IgD-negative memory B cell (primary cell): Measurements from ENCODE around the gene KCNIP1. TPM values are rescaled to one million over a fixed set of nuclear protein-coding genes. Genes with fewer than 3 reads are reported as not detected.

Source experiments
- H3K27ac Mint-ChIP-seq, 3 donors: one replicate each; pipeline ENCODE4 v1.8.0; 2020 to 2022; ENCODE audit warnings: mild to moderate bottlenecking in 3 of 3, mixed read lengths in 3 of 3, moderate library complexity in 1 of 3
- H3K27me3 Mint-ChIP-seq: one replicate; pipeline ENCODE4 v1.8.0; 2021; ENCODE audit warnings: mixed read lengths
- H3K36me3 Mint-ChIP-seq: one replicate; pipeline ENCODE4 v1.8.0; 2020; ENCODE audit warnings: mild to moderate bottlenecking, mixed read lengths
- H3K4me1 Mint-ChIP-seq, 3 donors: one replicate each; pipeline ENCODE4 v1.8.0; 2020 to 2022; ENCODE audit warnings: mixed read lengths in 3 of 3, mild to moderate bottlenecking in 1 of 3
- H3K4me3 Mint-ChIP-seq, 4 donors: one replicate each; pipeline ENCODE4 v1.8.0; 2020 to 2022; ENCODE audit warnings: mild to moderate bottlenecking in 4 of 4, mixed read lengths in 4 of 4, moderate library complexity in 3 of 4
- H3K9me3 Mint-ChIP-seq, 3 donors: one replicate each; pipeline ENCODE4 v1.8.0; 2020 to 2021; ENCODE audit warnings: mixed read lengths in 3 of 3, mild to moderate bottlenecking in 1 of 3
- polyA plus RNA-seq: library from polyadenylated mRNA; unstranded; fragments of 300-500 nt; fragmentation: Illumina TruSeq; gene quantifications from one replicate; pipeline ENCODE4 v1.2.3, GENCODE V29; 2021

The KCNIP1 gene
- polyA plus RNA-seq, 1 donor from 2014 or later, result not detected

DNA sequence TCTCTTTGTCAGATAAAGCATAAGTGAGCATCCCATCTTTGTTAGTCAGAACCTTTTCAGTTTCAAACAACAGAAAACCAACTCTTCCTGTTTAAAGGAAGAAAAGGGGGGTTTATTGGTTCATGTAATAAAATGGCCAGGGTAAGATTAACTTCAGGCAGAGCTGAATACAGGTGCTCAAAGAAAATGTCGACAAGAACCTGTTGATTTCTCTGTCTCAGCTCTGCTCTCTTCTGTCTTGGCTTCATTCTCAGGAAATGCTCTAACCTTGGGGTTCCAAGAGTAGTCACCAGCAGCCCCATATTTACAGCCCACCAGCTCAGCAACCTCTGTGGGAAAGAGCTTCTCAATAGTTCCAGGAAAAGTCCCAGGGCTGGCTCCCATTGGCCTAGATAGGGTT lies 25.2 kb downstream of the KCNIP1 start:
- H3K9me3 Mint-ChIP-seq, result no peaks in the 10 kb centered on the region
- H3K27ac Mint-ChIP-seq, result no peak overlapping the region
- no peaks in the 10 kb centered on the region for H3K4me1 Mint-ChIP-seq
- H3K36me3 Mint-ChIP-seq, result no peaks in the 10 kb centered on the region
- H3K27me3 Mint-ChIP-seq, result peaks cover 7% of the 10 kb centered on the region
- no peak overlapping the region for H3K4me3 Mint-ChIP-seq

GRCh38 chr5:170532935-170533334 lies 29.1 kb downstream of the KCNIP1 start:
- H3K27me3 Mint-ChIP-seq, result peaks cover 11% of the 10 kb centered on the region
- no peak overlapping the region for H3K4me3 Mint-ChIP-seq
- no peaks in the 10 kb centered on the region for H3K36me3 Mint-ChIP-seq
- no peaks in the 10 kb centered on the region for H3K9me3 Mint-ChIP-seq
- no peak overlapping the region for H3K27ac Mint-ChIP-seq
- peaks cover 0 to 3% (median 0%) of the 10 kb centered on the region in 3 donors for H3K4me1 Mint-ChIP-seq

DNA sequence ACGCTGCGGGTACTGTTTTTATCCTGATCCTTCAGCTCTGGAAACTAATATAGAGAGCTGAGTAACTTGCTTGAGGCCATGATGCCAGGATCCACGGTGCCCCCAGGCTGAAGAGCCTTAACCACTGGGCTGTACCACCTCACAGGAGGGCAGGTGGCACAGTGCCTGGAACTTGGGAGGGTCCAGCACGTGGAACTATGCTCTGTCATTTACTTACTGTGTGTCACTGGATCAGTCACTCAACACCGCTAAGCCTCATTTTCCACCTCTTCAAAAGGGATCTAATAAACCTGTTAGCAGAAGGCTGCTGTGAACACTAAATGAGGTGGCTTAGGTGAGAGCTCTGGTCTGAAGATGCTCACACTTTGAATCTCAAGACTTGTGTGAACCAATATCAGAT lies 29.6 kb downstream of the KCNIP1 start:
- H3K27ac Mint-ChIP-seq, result no peak overlapping the region
- H3K36me3 Mint-ChIP-seq, result no peaks in the 10 kb centered on the region
- peaks cover 0 to 3% (median 0%) of the 10 kb centered on the region in 3 donors for H3K4me1 Mint-ChIP-seq
- H3K9me3 Mint-ChIP-seq, result no peaks in the 10 kb centered on the region
- H3K27me3 Mint-ChIP-seq, result peaks cover 11% of the 10 kb centered on the region
- H3K4me3 Mint-ChIP-seq, result no peak overlapping the region

- no peak overlapping the region for H3K27ac Mint-ChIP-seq
Measured at GRCh38 chr5:170534177-170534576, 30.4 kb downstream of the KCNIP1 start.

DNA sequence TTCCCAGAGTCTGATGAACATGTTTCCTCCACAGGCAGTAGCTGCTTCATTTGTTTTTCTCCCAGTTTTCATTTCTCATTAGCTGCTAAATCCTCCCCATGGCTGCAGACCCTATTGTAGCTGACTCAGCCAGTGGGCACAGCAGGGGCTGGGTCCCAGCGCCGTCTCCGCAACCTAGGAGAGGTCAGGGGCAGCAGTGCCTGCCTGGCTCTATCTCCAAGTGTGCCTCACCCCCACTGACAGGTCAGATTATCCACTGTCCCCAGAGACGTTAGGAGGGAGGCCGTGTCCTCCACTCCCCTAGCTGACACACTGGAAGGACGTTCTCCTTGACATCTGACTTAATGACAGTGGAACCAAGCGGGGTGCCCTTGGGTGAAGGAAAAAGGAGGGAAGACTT lies 31.1 kb downstream of the KCNIP1 start:
- Mint-ChIP-seq H3K27me3 (peaks cover 13% of the 10 kb centered on the region), H3K36me3 (no peaks in the 10 kb centered on the region), H3K9me3 (no peaks in the 10 kb centered on the region)

More at GRCh38 chr5:170534177-170534576, 30.4 kb downstream of the KCNIP1 start:
- peaks cover 11% of the 10 kb centered on the region for H3K27me3 Mint-ChIP-seq
- no peaks in the 10 kb centered on the region for H3K9me3 Mint-ChIP-seq
- H3K4me1 Mint-ChIP-seq, result peaks cover 0 to 3% (median 1%) of the 10 kb centered on the region in 3 donors
- no peaks in the 10 kb centered on the region for H3K36me3 Mint-ChIP-seq
- H3K4me3 Mint-ChIP-seq, result no peak overlapping the region

GRCh38 chr5:170536525-170536924 lies 32.7 kb downstream of the KCNIP1 start:
- Mint-ChIP-seq H3K27me3 (peaks cover 16% of the 10 kb centered on the region), H3K36me3 (no peaks in the 10 kb centered on the region), H3K27ac (peak overlapping the region in 1 of 3 donors; percentile 74), H3K9me3 (no peaks in the 10 kb centered on the region), H3K4me1 (peaks cover 0 to 7% (median 1%) of the 10 kb centered on the region in 3 donors), H3K4me3 (no peak overlapping the region)

More for the DNA sequence above, 31.1 kb downstream of the KCNIP1 start:
- Mint-ChIP-seq H3K4me1 (peaks cover 0 to 7% (median 1%) of the 10 kb centered on the region in 3 donors), H3K27ac (no peak overlapping the region), H3K4me3 (no peak overlapping the region)

GRCh38 chr5:170537451-170538095 lies 33.8 kb downstream of the KCNIP1 start:
- no peaks in the 10 kb centered on the region for H3K36me3 Mint-ChIP-seq
- no peak overlapping the region for H3K4me3 Mint-ChIP-seq
- peaks cover 13% of the 10 kb centered on the region for H3K27me3 Mint-ChIP-seq
- H3K9me3 Mint-ChIP-seq, result no peaks in the 10 kb centered on the region
- H3K27ac Mint-ChIP-seq, result no peak overlapping the region
- H3K4me1 Mint-ChIP-seq, result peaks cover 0 to 7% (median 1%) of the 10 kb centered on the region in 3 donors

DNA sequence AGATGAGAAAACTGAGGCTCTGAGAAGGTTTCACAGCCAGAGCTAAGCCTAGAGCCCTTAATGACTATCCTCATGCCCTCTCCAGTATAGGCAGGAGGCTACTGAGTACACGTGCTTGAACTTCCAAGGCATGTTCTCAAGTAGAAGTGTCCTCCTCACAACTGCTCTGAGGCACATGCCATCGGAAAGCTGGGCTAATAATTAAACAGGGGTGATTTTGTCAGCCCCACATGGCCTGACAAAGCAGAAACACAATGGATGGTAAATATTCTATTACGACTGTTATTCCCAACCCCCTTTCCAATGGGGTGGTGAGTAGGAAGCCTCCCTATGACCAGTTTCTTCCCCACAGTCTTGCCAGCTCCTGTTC lies 34.3 kb downstream of the KCNIP1 start:
- no peak overlapping the region for H3K4me3 Mint-ChIP-seq
- H3K36me3 Mint-ChIP-seq, result no peaks in the 10 kb centered on the region
- no peak overlapping the region for H3K27ac Mint-ChIP-seq
- peaks cover 0 to 7% (median 1%) of the 10 kb centered on the region in 3 donors for H3K4me1 Mint-ChIP-seq
- peaks cover 13% of the 10 kb centered on the region for H3K27me3 Mint-ChIP-seq
- no peaks in the 10 kb centered on the region for H3K9me3 Mint-ChIP-seq

DNA sequence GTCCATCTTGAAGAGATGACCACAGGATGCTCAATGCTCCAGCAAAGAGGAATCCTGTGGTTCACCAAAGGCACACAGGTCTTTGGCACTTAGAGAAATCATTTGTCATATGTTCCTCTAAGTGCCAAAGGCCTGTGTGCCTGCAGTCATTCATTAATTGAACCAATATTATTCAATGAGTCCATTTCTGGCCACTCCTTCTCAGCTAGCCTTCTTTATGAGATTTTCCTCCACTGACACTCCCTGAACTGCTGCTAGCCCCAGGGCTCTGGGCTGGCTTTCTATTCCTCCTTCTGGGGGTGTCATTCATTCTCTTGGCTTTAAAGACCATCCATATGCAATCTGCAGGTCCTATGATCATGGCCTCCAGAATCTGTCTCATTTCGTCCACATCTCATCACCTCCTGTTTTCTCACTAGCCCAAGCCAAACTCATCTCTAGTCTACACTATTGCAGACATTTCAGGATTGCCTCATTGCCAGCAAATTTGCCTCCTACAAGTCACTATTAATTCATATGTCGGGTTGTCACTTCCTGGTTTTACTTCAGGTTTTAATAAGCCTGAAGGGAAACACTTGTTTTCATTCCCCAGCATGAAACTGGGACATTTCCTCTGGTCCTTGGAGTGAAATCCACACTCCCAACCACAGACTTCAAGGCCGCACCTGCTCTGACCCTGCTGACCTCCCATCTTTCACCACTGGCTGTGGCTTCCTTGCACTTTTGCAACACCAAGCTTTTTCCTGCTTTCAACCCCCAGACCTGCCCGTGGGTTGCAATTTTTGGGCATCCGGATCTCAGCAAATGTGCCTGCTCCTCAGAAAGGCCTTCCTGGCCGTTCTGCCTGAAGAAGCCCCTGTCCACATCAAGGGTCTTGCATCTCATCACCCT lies 35.1 kb downstream of the KCNIP1 start:
- no peak overlapping the region for H3K4me3 Mint-ChIP-seq
- H3K27ac Mint-ChIP-seq, result no peak overlapping the region
- H3K4me1 Mint-ChIP-seq, result peaks cover 0 to 7% (median 1%) of the 10 kb centered on the region in 3 donors
- peaks cover 9% of the 10 kb centered on the region for H3K27me3 Mint-ChIP-seq
- H3K36me3 Mint-ChIP-seq, result no peaks in the 10 kb centered on the region
- no peaks in the 10 kb centered on the region for H3K9me3 Mint-ChIP-seq

DNA sequence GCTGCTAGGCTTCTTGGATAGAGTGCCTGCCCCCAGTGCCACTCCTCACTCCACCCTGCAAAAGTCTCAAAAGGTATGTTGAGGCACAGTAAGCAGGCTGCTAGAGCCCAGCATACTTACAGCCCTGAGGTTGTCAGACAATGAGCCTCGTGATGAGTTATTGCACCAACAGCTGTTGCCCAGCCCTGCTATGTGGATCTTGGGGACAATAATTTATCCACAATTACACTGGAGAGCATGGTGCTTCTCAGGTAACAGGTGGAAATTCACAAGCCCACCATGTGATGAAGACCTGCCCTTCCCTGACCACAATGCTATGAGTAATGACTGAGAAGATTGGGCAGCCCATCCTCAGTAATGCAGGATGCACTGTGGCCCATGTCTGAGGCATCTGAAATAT lies 36.5 kb downstream of the KCNIP1 start:
- H3K4me3 Mint-ChIP-seq, result no peak overlapping the region
- no peak overlapping the region for H3K27ac Mint-ChIP-seq
- peaks cover 1 to 3% (median 2%) of the 10 kb centered on the region in 3 donors for H3K9me3 Mint-ChIP-seq
- H3K27me3 Mint-ChIP-seq, result peaks cover 6% of the 10 kb centered on the region
- peaks cover 0 to 5% (median 1%) of the 10 kb centered on the region in 3 donors for H3K4me1 Mint-ChIP-seq
- no peaks in the 10 kb centered on the region for H3K36me3 Mint-ChIP-seq

DNA sequence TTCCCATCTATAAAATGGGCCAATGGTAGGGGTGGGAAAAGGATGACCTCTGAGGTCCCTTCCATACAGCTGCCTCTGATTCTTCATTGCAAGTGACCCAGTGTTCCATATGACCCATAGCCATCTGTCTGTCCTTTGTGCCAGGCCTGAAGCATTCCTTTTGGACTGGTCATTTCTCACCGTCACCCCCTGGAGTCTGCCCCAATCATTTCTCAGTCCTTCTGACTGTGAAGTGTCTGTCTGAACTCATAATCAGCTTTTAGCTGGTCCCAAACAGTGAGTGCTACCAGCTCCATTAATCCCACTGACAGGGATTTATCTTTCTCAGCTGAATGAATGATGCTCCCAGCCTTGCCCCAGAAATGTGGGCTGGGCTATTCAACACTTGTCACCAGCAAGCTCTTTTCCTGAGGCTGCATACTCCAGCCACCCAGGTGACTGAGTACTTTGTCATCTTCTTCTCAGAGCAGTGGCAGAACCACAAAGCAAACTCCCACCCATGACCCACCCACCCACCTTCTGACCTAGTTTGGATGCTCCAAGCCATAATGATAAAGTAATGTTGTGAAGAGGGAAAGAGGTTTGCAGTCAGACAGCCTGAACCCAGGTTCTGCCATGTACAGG lies 37.4 kb downstream of the KCNIP1 start:
- no peak overlapping the region for H3K27ac Mint-ChIP-seq
- H3K4me3 Mint-ChIP-seq, result no peak overlapping the region
- peaks cover 4 to 8% (median 5%) of the 10 kb centered on the region in 3 donors for H3K9me3 Mint-ChIP-seq
- no peaks in the 10 kb centered on the region for H3K36me3 Mint-ChIP-seq
- H3K4me1 Mint-ChIP-seq, result peaks cover 0 to 4% (median 1%) of the 10 kb centered on the region in 3 donors
- peaks cover 6% of the 10 kb centered on the region for H3K27me3 Mint-ChIP-seq

DNA sequence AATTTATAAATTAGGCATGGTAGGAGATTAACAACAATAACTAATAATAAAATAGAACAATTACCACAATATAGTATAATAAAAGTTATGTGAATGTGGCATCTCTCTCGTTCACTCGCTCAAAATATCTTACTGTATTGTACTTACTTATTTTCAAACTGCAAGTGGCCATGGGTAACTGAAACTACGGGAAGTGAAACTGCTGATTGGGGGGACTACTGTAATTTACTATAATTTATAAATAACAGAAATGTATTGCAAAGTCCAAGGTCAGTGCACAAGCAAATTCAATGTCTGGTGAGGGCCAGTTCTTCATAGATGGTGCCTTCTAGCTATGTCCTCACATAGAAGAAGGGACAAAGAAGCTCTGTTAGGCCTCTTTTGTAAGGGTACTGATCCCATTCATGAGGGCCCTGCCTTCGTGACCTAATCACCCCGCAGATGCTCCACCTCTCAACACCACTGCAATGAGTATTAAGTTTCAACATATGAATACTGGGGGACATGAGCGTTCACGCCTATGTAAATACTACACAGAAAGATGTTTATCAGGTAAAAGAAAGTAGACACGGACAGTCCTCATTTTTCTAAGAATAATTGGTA lies 39.0 kb downstream of the KCNIP1 start:
- H3K36me3 Mint-ChIP-seq, result no peaks in the 10 kb centered on the region
- peaks cover 0 to 4% (median 1%) of the 10 kb centered on the region in 3 donors for H3K4me1 Mint-ChIP-seq
- H3K27me3 Mint-ChIP-seq, result peaks cover 5% of the 10 kb centered on the region
- peaks cover 5 to 8% (median 7%) of the 10 kb centered on the region in 3 donors for H3K9me3 Mint-ChIP-seq
- no peak overlapping the region for H3K27ac Mint-ChIP-seq
- no peak overlapping the region for H3K4me3 Mint-ChIP-seq

DNA sequence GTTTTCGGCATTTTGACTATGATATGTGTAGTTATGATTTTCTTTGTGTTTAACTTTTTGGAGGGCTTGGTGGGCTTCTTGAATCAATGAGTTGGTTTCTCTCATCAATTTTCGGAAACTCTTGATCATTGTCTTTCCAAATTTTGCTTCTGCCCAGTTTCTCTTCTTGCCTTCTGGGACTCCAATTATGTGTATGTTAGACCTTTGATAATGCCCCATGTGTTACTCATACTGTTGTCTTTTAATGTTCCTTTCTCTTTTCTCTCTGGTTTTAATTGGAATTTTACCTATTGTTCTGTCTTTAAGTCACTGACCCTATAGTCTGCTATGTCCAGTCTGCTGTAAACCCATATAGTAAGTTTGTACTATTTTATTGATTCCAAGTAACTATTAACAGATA lies 41.5 kb downstream of the KCNIP1 start:
- Mint-ChIP-seq H3K4me3 (no peak overlapping the region), H3K4me1 (no peaks in the 10 kb centered on the region), H3K9me3 (peaks cover 5 to 8% (median 7%) of the 10 kb centered on the region in 3 donors), H3K27ac (no peak overlapping the region), H3K27me3 (peaks cover 4% of the 10 kb centered on the region), H3K36me3 (no peaks in the 10 kb centered on the region)

DNA sequence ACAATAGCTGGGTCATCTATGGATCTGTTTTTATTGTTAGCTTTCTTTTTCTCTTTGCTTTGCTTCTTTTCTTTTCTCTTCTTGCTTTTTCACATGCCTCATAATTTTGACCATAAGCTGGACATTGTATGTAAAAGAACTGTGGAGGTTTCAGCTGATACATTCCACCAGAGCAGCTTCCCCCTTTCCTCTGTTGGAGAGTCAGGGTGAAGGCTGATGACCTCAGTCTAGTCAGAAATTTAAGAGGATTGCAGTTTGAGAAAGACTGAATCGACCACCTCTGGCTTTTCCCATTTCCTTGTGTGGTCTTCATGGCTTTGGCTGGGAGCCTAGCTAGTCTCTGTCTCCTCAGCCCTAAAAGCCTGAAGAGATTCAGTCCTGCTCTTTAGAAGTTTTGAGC lies 42.0 kb downstream of the KCNIP1 start:
- no peak overlapping the region for H3K27ac Mint-ChIP-seq
- H3K9me3 Mint-ChIP-seq, result peaks cover 5 to 8% (median 7%) of the 10 kb centered on the region in 3 donors
- H3K27me3 Mint-ChIP-seq, result peaks cover 3% of the 10 kb centered on the region
- no peak overlapping the region for H3K4me3 Mint-ChIP-seq
- H3K36me3 Mint-ChIP-seq, result no peaks in the 10 kb centered on the region
- no peaks in the 10 kb centered on the region for H3K4me1 Mint-ChIP-seq

DNA sequence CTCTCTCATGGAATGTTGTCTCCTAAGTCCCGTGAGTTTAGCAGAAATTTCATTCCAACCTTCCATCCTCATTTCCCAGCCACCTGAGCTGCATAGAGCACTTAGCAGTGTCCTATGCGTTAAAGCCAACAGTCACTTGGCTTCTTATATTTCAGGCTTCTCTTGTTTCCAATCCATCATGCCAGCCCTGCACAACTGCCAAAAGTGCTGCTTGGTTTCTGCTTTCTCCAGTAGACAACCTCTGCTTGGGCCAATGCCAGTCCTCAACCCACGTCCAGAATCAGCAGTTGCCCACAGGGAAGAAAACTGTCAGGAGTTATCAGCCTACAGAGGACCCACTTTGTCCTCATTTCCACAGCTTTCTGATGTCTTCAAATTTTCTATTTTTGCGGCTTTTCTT lies 42.5 kb downstream of the KCNIP1 start:
- Mint-ChIP-seq H3K27me3 (no peaks in the 10 kb centered on the region), H3K27ac (no peak overlapping the region), H3K4me1 (no peaks in the 10 kb centered on the region), H3K36me3 (no peaks in the 10 kb centered on the region), H3K9me3 (peaks cover 5 to 8% (median 7%) of the 10 kb centered on the region in 3 donors), H3K4me3 (no peak overlapping the region)
